Kidney epithelial cell (primary cell): ENCODE results near the gene CISD3. TPM values are rescaled to one million over a fixed set of nuclear protein-coding genes. Genes with fewer than 3 reads are reported as not detected.

Experiments
- DNase-seq: peaks from one replicate; pipeline ENCODE4 v3.0.0-alpha.2; 2010; ENCODE audit warnings: low read depth
- H3K27me3 ChIP-seq: 2 replicates; pipeline ENCODE4 v1.6.0; 2011; ENCODE audit warnings: low read length; ENCODE audit not compliant: control insufficient read depth, insufficient read depth
- H3K36me3 ChIP-seq: 2 replicates; pipeline ENCODE4 v1.5.1; 2011; ENCODE audit warnings: low read length; ENCODE audit not compliant: control insufficient read depth, insufficient read depth
- H3K4me3 ChIP-seq: 2 replicates; pipeline ENCODE4 v1.5.1; 2011; ENCODE audit warnings: low read depth, mild to moderate bottlenecking, control low read depth, low read length
- total RNA-seq: library from RNA; depleted of rRNA; stranded (reverse); fragments of >200 nt; gene quantifications from 2 replicates; pipeline ENCODE4 v1.2.3, GENCODE V29; 2015
- TF ChIP-seq, protein P1 (sequence below): IDR thresholded peaks from 2 replicates; pipeline ENCODE4 v1.5.1; 2011; ENCODE audit warnings: mild to moderate bottlenecking, moderate library complexity, low read length, control low read depth, inconsistent platforms; ENCODE audit not compliant: insufficient read depth, poor library complexity, severe bottlenecking

The CISD3 gene
- total RNA-seq, 1 donor from 2014 or later, result 4.1 TPM

DNA sequence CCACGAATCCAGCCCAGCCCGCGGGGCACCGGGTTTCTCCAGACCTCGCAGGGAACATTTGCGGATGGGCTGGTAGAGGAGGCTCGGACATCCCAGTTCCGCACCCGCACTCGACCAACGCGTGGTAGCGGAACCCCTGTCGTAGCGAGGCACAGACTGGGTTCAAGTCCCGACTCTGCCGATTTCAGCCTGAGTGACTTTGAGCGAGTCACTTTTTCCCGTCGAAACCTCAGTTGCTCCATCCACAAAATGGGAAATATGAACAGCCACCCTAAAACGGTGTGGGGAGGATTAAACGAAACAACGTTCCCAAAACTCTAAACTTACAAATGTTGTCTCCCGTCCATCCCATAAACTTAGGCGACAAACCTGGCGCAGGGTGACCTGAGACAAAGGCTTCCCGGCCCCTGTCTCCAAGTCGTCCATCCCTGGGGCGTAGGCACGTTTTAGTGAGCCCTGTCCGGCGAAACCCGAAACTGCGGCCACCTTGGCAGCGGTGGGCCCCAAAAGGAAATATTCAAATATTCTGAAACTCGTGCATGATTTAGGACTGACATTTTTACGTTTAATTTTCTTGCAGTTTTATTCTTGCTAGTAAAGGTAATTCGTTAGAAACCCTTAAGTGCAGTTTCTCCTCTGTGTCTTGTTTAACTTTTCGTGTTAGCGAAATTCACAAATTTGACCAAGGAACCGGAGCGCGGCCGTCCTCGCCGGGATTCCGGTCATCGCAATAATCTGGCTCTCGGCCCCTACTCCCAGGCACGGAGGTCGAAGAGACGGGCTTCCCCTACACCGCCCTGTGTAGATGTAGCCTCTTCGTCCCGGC is 27.0 kb upstream of the CISD3 start:
- DNase-seq, result no peak
- TF ChIP-seq, protein P1, sequence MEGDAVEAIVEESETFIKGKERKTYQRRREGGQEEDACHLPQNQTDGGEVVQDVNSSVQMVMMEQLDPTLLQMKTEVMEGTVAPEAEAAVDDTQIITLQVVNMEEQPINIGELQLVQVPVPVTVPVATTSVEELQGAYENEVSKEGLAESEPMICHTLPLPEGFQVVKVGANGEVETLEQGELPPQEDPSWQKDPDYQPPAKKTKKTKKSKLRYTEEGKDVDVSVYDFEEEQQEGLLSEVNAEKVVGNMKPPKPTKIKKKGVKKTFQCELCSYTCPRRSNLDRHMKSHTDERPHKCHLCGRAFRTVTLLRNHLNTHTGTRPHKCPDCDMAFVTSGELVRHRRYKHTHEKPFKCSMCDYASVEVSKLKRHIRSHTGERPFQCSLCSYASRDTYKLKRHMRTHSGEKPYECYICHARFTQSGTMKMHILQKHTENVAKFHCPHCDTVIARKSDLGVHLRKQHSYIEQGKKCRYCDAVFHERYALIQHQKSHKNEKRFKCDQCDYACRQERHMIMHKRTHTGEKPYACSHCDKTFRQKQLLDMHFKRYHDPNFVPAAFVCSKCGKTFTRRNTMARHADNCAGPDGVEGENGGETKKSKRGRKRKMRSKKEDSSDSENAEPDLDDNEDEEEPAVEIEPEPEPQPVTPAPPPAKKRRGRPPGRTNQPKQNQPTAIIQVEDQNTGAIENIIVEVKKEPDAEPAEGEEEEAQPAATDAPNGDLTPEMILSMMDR, result no peak
- no peaks in the 10 kb centered on the region for H3K27me3 ChIP-seq
- H3K36me3 ChIP-seq, result peaks cover 1% of the 10 kb centered on the region
- H3K4me3 ChIP-seq, result peak overlapping the region; percentile 45

DNA sequence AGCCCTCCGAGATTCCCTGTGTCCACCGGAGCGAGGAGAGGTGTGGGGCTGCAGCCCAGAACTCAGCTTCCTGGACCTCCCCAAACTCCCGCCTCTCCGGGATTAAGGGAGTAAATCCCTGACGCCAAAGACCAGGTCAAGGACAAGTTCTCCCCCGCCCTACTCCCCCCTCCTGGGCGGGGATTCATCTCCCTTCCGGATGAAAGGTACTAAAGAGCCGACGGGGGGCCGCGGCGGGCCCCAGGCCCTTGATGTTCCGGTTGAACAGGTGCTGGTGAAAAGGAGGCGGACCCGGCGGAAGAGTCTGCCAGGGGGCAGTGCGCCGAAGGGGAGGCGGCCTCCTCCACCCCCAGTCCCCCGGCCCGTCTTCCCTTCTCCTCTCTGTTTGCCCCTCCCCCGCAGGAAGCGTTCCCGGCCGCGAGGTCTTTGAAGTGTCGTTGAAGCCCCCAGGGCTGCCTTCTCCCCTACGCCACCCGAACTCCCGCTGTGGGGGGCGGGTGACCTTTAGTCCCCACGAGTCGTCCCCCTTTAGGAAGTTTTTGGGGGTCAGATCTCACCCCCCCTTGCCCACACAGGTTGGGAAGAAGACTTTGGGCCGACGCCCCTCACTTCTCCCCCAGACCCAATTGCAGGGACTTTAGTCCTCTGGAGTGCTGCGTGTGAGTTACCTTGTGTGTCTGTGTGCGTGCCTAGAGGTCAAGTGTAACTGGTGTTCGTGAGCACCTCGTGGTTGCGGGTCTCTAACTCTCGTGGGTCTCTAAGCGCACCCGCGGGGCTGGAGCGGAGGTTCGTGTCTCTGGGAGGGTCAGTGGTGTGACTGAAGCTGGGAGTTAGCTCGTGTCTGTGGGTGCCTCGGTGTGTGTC is 26.2 kb upstream of the CISD3 start:
- Histone ChIP-seq H3K4me3 (peak overlapping the region; percentile 45), H3K36me3 (peaks cover 1% of the 10 kb centered on the region), H3K27me3 (no peaks in the 10 kb centered on the region)
- no peak for DNase-seq
- TF ChIP-seq, protein P1, result no peak

DNA sequence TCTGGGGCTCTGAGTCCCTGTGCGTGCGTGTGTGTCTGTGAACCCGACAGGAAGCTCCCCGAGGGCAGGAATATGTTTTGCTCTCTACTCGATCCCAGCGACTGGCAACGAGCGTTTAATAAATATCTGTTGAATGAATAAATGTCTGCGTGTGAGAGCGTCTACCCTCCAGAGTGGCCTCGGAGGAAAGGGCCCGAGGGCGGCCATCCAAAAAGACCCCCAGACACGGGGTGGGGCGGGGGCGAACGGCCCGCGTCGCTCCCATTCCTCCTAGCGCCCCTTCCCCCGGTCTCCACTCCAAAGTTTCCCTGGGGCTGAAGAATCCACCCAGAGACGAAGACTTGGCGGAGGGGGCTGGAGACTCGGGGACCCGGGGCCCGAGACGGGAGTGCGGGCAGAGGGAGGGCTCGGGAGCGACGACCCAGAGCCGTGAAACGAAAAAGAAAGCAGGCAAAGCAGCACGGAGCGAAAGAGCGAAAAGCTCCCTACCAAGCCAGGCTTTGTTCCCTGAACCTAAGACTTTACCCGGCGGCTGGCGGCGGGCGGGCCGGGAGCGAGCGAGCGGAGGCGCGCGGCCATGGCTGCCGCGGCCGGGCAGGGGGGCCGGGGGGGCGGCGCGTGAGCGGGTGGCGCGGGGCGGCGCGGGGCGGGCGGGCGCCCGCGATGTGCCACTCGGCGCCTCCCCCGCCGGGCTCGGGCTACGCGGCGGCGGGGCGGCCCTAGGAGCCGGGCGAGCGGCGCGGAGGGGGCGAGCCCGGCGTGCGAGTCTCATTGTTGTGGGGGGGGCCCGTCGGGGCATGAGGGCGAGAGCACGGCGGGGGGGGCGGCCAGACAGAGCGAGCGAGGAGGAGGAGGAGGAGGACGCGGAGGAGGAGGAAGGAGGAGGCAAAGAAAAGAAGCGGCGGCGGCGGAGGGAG is 25.3 kb upstream of the CISD3 start, which contains the start of gene MLLT6:
Gene MLLT6 (plus strand): TSS at position 668 of the 917 bp plus-strand sequence. CDS start 360 bp downstream, outside the sequence.
- Histone ChIP-seq H3K36me3 (peaks cover 4% of the 10 kb centered on the region), H3K27me3 (no peaks in the 10 kb centered on the region), H3K4me3 (peak within 1 kb of the TSS; percentile 45)
- DNase-seq, result no peak
- TF ChIP-seq, protein P1, result no peak

DNA sequence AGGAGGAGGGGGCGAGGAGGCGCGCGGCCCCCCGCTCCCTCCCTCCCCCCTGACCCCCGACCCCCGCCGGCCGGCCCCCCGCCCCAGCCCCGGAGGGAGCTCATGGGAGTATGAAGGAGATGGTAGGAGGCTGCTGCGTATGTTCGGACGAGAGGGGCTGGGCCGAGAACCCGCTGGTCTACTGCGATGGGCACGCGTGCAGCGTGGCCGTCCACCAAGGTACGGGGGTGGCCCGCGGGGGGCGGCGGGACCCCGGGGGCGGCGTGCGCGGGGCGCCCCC is 24.7 kb upstream of the CISD3 start:
- TF ChIP-seq, protein P1, result no peak
- H3K4me3 ChIP-seq, result peak overlapping the region; percentile 45
- peaks cover 4% of the 10 kb centered on the region for H3K36me3 ChIP-seq
- no peak for DNase-seq
- no peaks in the 10 kb centered on the region for H3K27me3 ChIP-seq

DNA sequence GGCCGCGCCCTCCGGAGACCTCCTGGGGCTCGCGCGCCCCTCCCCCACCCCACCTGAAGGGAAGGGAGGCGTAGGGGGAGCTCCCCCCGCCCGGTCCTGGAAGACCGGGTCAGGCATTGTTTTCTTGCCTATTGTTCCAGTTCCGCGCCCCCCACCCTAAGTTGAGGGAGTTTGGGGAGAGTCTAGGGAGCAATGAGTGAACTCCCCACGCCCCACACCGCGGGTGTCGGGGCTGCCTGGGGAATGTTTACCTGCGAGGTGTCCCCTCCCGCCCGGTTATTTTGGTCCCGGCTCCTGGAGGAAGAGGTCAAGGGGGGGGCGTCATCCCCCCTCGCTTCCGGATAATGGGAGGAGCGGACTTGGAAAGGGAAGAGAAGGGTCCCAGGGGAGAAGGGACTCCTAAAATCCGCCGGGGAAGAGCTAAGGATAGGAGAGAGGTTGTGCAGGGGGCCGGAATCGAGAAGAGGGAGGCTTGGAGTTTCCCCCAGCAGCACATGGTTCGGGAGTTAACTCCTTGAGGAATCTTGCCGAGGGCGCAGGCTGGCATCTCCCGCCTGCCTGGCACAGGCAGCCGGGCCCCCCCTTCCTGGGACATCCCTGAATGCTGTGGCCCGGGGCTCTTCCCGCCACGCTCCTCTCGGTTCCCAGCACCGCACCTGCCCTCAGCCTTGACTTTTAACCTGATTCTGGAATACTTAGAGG is 24.2 kb upstream of the CISD3 start:
- DNase-seq, result no peak
- Histone ChIP-seq H3K27me3 (no peaks in the 10 kb centered on the region), H3K36me3 (peaks cover 4% of the 10 kb centered on the region), H3K4me3 (peak overlapping the region; percentile 45)
- TF ChIP-seq, protein P1, result no peak
